Endothelial cell of umbilical vein (primary cell): Measurements from ENCODE around the gene SSH2. TPM values are rescaled to one million over a fixed set of nuclear protein-coding genes. Genes with fewer than 3 reads are reported as not detected.

Source experiments
- BruUV-seq: library from RNA; stranded (reverse); fragments of 400-500 nt; replicated peaks from 2 replicates; lab custom pipeline; 2021; lab: Mats Ljungman, UMichigan
- CTCF ChIA-PET: fragments of 300-600, 350-600 bp; sonication (Branson Sonifier 250); formaldehyde crosslinking; loops from one replicate; lab custom pipeline; 2021; ENCODE audit warnings: antibody characterized with exemption, inconsistent platforms; lab: Charles Lee
- POLR2A ChIA-PET: fragments of 300-600, 350-600 bp; sonication (Branson Sonifier 250); formaldehyde crosslinking; loops from one replicate; lab custom pipeline; 2021; ENCODE audit warnings: antibody characterized with exemption, inconsistent platforms; lab: Charles Lee
- DNase-seq: peaks from one replicate; pipeline ENCODE4 v3.0.0-alpha.2; 2011; ENCODE audit warnings: low read depth, low spot score
- FAIRE-seq: peaks from 2 replicates; lab custom pipeline; 2011; peaks lifted over from hg19 to GRCh38; lab: Jason Lieb, UNC
- H2AFZ ChIP-seq: 2 replicates; pipeline ENCODE4 v1.6.0; 2012; ENCODE audit warnings: low read depth, low read length, control low read depth, inconsistent platforms
- H3K27ac ChIP-seq: 2 replicates; pipeline ENCODE4 v1.5.1; 2011; ENCODE audit warnings: low read depth, mild to moderate bottlenecking, control low read depth, low read length, moderate library complexity; ENCODE audit not compliant: insufficient read depth
- H3K27me3 ChIP-seq, 2 experiments: 2 replicates each; pipeline versions ENCODE4 v1.6.0 to v1.6.1; 2011; ENCODE audit warnings: low read length in 2 of 2, mixed read lengths in 1 of 2; ENCODE audit not compliant: control insufficient read depth in 2 of 2, insufficient read depth in 2 of 2
- H3K36me3 ChIP-seq, 2 experiments: 2 replicates in 1 of 2; 3 replicates in 1 of 2; pipeline ENCODE4 v1.5.1; 2011; ENCODE audit warnings: low read length in 2 of 2, mild to moderate bottlenecking in 1 of 2, moderate library complexity in 1 of 2; ENCODE audit not compliant: control insufficient read depth in 2 of 2, insufficient read depth in 2 of 2; ENCODE audit errors: extremely low read depth in 1 of 2
- H3K4me1 ChIP-seq: 3 replicates; pipeline ENCODE4 v1.5.1; 2011; ENCODE audit warnings: mild to moderate bottlenecking, low read length; ENCODE audit not compliant: control insufficient read depth, insufficient read depth; ENCODE audit errors: extremely low read depth
- H3K4me2 ChIP-seq: 2 replicates; pipeline ENCODE4 v1.6.1; 2011; ENCODE audit warnings: low read length, control low read depth, mixed read lengths; ENCODE audit not compliant: insufficient read depth
- H3K4me3 ChIP-seq, 3 experiments: fragments of 200-600 bp in 1 of 3; sonication (generic), shearing (Covaris generic) in 1 of 3; replicated peaks in 1 of 3; 2 replicates each; pipeline ENCODE4 v1.5.1; 2011 to 2016; ENCODE audit warnings: control low read depth in 3 of 3, low read length in 3 of 3, mild to moderate bottlenecking in 2 of 3, inconsistent platforms in 1 of 3, low read depth in 1 of 3, moderate library complexity in 1 of 3; ENCODE audit not compliant: insufficient read depth in 1 of 3
- H3K79me2 ChIP-seq: 2 replicates; pipeline ENCODE4 v1.6.0; 2012; ENCODE audit warnings: low read length, inconsistent platforms; ENCODE audit not compliant: control insufficient read depth, insufficient read depth
- H3K9ac ChIP-seq: replicated peaks from 2 replicates; pipeline ENCODE3; 2011; ENCODE audit warnings: low read length, control low read depth; ENCODE audit not compliant: insufficient read depth; ENCODE audit errors: extremely low read depth
- H3K9me1 ChIP-seq: replicated peaks from 3 replicates; pipeline ENCODE4 v1.6.0; 2011; ENCODE audit warnings: mild to moderate bottlenecking, low read length; ENCODE audit not compliant: control insufficient read depth, insufficient read depth; ENCODE audit errors: extremely low read depth
- H3K9me3 ChIP-seq: replicated peaks from 2 replicates; pipeline ENCODE4 v1.5.1; 2012; ENCODE audit warnings: low read length, inconsistent platforms; ENCODE audit not compliant: control insufficient read depth, insufficient read depth
- H4K20me1 ChIP-seq: replicated peaks from 2 replicates; pipeline ENCODE3; 2011; ENCODE audit warnings: mild to moderate bottlenecking, low read length; ENCODE audit not compliant: control insufficient read depth, insufficient read depth; ENCODE audit errors: extremely low read depth
- EZH2 ChIP-seq: IDR thresholded peaks from 2 replicates; pipeline ENCODE4 v1.6.1; 2012; ENCODE audit warnings: borderline replicate concordance, low read depth, mild to moderate bottlenecking, moderate library complexity, low read length, inconsistent platforms; ENCODE audit not compliant: severe bottlenecking
- FOS ChIP-seq: IDR thresholded peaks from 2 replicates; pipeline ENCODE4 v1.6.1; 2011; ENCODE audit warnings: mild to moderate bottlenecking, low read length, moderate library complexity, borderline replicate concordance; ENCODE audit not compliant: insufficient read depth
- GATA2 ChIP-seq: IDR thresholded peaks from 2 replicates; pipeline ENCODE4 v1.7.0; 2011; ENCODE audit warnings: low read depth, mild to moderate bottlenecking, moderate library complexity, mixed read lengths, low read length; ENCODE audit not compliant: insufficient read length, insufficient read depth
- JUN ChIP-seq: IDR thresholded peaks from 2 replicates; pipeline ENCODE4 v1.6.1; 2011; ENCODE audit warnings: borderline replicate concordance, low read depth; ENCODE audit not compliant: insufficient read length, insufficient read depth
- MYC ChIP-seq: IDR thresholded peaks from one replicate; pipeline ENCODE4 v1.6.1; 2011; ENCODE audit warnings: mild to moderate bottlenecking, low read depth, low read length
- POLR2A ChIP-seq: IDR thresholded peaks from 2 replicates; pipeline ENCODE4 v1.6.1; 2012; ENCODE audit warnings: low read depth, mild to moderate bottlenecking, control low read depth, low read length
- POLR2AphosphoS5 ChIP-seq: IDR thresholded peaks from 2 replicates; pipeline ENCODE4 v1.6.1; 2012; ENCODE audit warnings: low read depth, mild to moderate bottlenecking, control low read depth, low read length, moderate library complexity; ENCODE audit not compliant: insufficient read depth
- dilution Hi-C: fragments of 300-500 bp; cut with MboI; formaldehyde crosslinking; loops from one replicate; pipeline ENCODE4 v1.15.0; 2019; ENCODE audit warnings: low sequenced_read_pairs; ENCODE audit not compliant: extremely low pct_ligation_motif_present
- intact Hi-C: fragments of 100-400 bp; cut with micrococcal nuclease; formaldehyde crosslinking; loops from one replicate; pipeline ENCODE4 v1.10.0; 2022
- polyA plus RNA-seq, 4 experiments: library from polyadenylated mRNA; depleted of rRNA in 3 of 4; stranded (reverse) in 3 of 4; unstranded in 1 of 4; fragments of >200 nt; gene quantifications; 2 replicates each; pipeline versions ENCODE4 v1.2.1 to v1.2.3, GENCODE V29; 2011 to 2012; ENCODE audit warnings: missing spikeins in 1 of 4
- total RNA-seq: library from RNA; stranded (reverse); gene quantifications from 2 replicates; pipeline ENCODE4 v1.2.3, GENCODE V29; 2021
- TF ChIP-seq, protein P1 (sequence below): IDR thresholded peaks from 2 replicates; pipeline ENCODE4 v1.6.1; 2011; ENCODE audit not compliant: insufficient read depth, insufficient read length
- TF ChIP-seq, protein P2 (sequence below), 2 donors: IDR thresholded peaks; 1 replicate in 1 of 2; 2 replicates in 1 of 2; pipeline ENCODE4 v1.5.1; 2011; ENCODE audit warnings: low read length in 2 of 2, mild to moderate bottlenecking in 2 of 2, moderate library complexity in 2 of 2, control low read depth in 1 of 2, inconsistent platforms in 1 of 2, low read depth in 1 of 2; ENCODE audit not compliant: insufficient read depth in 1 of 2; ENCODE audit errors: extremely low read depth in 1 of 2

The SSH2 gene
- total and polyA plus RNA-seq, 2 donors (not counting 3 experiments of a cell fraction or from before 2014, with no cell fraction given): 24.6 to 60.9 TPM

DNA sequence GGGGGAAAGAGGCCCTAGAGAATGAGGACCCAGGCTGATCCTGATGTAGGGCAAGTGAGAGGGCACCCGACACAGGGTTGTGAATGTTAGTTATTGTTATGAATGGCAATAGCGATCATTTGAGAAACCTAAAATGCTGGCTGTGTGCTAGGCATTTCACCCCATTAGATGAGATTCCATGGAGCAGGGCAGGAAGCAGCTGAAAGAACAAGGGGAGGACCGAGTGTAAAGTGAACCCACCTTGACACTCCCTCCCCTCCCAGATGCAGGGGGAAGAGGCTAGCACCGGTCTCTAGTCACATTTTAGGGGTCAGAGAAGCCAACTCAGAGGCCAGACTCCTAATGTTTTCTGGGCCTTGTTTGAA lies 306.8 kb downstream of the SSH2 start:
- H2AFZ ChIP-seq: peak overlapping the region; percentile 70
- H3K4me2 ChIP-seq: peak overlapping the region; percentile 32
- H4K20me1 ChIP-seq: no peaks in the 10 kb centered on the region
- no peak overlapping the region for H3K9ac ChIP-seq
- H3K27ac ChIP-seq: no peak overlapping the region
- CTCF ChIA-PET: interaction anchor here (0.6 to 1.8 kb wide), 4 partner anchors 121 to 470 kb away, joined by 3 to 12 read pairs (median 4); no protein-coding TSS in a partner anchor
- POLR2A ChIA-PET: interaction anchor here (0.6 kb wide), 1 partner anchor 32 kb away, joined by 3 read pairs; no protein-coding TSS in a partner anchor
- H3K36me3 ChIP-seq: peaks cover 0 to under 1% of the 10 kb centered on the region in 2 experiments
- no peaks in the 10 kb centered on the region for H3K9me1 ChIP-seq
- no peaks in the 10 kb centered on the region for H3K9me3 ChIP-seq
- H3K4me3 ChIP-seq: peak overlapping the region in 1 of 3 experiments; percentile 71
- BruUV-seq: no TSS peak
- no peaks in the 10 kb centered on the region for H3K79me2 ChIP-seq
- TF ChIP-seq, protein P1, sequence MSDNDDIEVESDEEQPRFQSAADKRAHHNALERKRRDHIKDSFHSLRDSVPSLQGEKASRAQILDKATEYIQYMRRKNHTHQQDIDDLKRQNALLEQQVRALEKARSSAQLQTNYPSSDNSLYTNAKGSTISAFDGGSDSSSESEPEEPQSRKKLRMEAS: no peak
- TF ChIP-seq POLR2A (no peak), EZH2 (no peak), POLR2AphosphoS5 (no peak), JUN (no peak), GATA2 (no peak), MYC (no peak), FOS (no peak)
- TF ChIP-seq, protein P2, sequence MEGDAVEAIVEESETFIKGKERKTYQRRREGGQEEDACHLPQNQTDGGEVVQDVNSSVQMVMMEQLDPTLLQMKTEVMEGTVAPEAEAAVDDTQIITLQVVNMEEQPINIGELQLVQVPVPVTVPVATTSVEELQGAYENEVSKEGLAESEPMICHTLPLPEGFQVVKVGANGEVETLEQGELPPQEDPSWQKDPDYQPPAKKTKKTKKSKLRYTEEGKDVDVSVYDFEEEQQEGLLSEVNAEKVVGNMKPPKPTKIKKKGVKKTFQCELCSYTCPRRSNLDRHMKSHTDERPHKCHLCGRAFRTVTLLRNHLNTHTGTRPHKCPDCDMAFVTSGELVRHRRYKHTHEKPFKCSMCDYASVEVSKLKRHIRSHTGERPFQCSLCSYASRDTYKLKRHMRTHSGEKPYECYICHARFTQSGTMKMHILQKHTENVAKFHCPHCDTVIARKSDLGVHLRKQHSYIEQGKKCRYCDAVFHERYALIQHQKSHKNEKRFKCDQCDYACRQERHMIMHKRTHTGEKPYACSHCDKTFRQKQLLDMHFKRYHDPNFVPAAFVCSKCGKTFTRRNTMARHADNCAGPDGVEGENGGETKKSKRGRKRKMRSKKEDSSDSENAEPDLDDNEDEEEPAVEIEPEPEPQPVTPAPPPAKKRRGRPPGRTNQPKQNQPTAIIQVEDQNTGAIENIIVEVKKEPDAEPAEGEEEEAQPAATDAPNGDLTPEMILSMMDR (IDR thresholded peaks at IDR 0.05; ENCODE audit: extremely low read depth in 1 of 2, insufficient read depth in 1 of 2, low read depth in 1 of 2, low read length in 2 of 2): no peak
- no peak for DNase-seq
- no peaks in the 10 kb centered on the region for H3K27me3 ChIP-seq
- H3K4me1 ChIP-seq: peaks cover 6% of the 10 kb centered on the region
- intact Hi-C loops (no loop called here), dilution Hi-C loops (no loop called here)
- FAIRE-seq: no peak
